Smooth muscle cell (in vitro differentiated cells): ENCODE measurements around the gene UBAP2. TPM values are rescaled to one million over a fixed set of nuclear protein-coding genes. Genes with fewer than 3 reads are reported as not detected.

Experiments
- DNase-seq: peaks from one replicate; lab custom pipeline; 2025; ENCODE audit not compliant: unreplicated experiment; lab: John Stamatoyannopoulos, UW
- H2AFZ ChIP-seq: fragments of 200-600 bp; sonication (generic); 2 replicates; pipeline ENCODE4 v1.6.0; 2016; ENCODE audit warnings: antibody characterized with exemption, low read depth, mild to moderate bottlenecking
- H3F3A ChIP-seq: fragments of 200-600 bp; sonication (generic); 2 replicates; pipeline ENCODE4 v1.6.0; 2017; ENCODE audit warnings: antibody characterized with exemption, low read depth
- H3K27ac ChIP-seq: fragments of 200-600 bp; sonication (generic); 2 replicates; pipeline ENCODE4 v1.5.1; 2016; ENCODE audit warnings: low read depth, mild to moderate bottlenecking
- H3K27me3 ChIP-seq: fragments of 200-600 bp; sonication (generic); 2 replicates; pipeline ENCODE4 v1.6.1; 2016; ENCODE audit warnings: low read depth, mild to moderate bottlenecking
- H3K36me3 ChIP-seq: fragments of 200-600 bp; sonication (generic); 2 replicates; pipeline ENCODE4 v1.5.1; 2016; ENCODE audit warnings: low read depth
- H3K4me1 ChIP-seq: fragments of 200-600 bp; sonication (generic); 2 replicates; pipeline ENCODE4 v1.5.1; 2016; ENCODE audit warnings: low read depth
- H3K4me2 ChIP-seq: fragments of 200-600 bp; sonication (generic); 2 replicates; pipeline ENCODE4 v1.6.0; 2016; ENCODE audit warnings: mild to moderate bottlenecking
- H3K4me3 ChIP-seq: fragments of 200-600 bp; sonication (generic); 2 replicates; pipeline ENCODE4 v1.5.1; 2016; ENCODE audit warnings: mild to moderate bottlenecking
- H3K79me2 ChIP-seq: fragments of 200-600 bp; sonication (generic); 2 replicates; pipeline ENCODE4 v1.6.0; 2016; ENCODE audit warnings: low read depth, mild to moderate bottlenecking
- H3K9ac ChIP-seq: fragments of 200-600 bp; sonication (generic); 2 replicates; pipeline ENCODE4 v1.6.0; 2016; ENCODE audit warnings: low read depth
- H3K9me3 ChIP-seq: fragments of 200-600 bp; sonication (generic); replicated peaks from 2 replicates; pipeline ENCODE4 v1.5.1; 2016; ENCODE audit warnings: low read depth
- H4K20me1 ChIP-seq: fragments of 200-600 bp; sonication (generic); 2 replicates; pipeline ENCODE4 v1.6.0; 2016; ENCODE audit warnings: low read depth
- WGBS: methylation state at CpG from one replicate; pipeline ENCODE4 v1.1.7; 2016; ENCODE audit warnings: low lambda C conversion rate; 5-methylcytosine and 5-hydroxymethylcytosine counted together
- polyA plus RNA-seq: library from polyadenylated mRNA; unstranded; fragments of >200 nt; fragmentation: Nextera tagmentation; extraction: Ambion mirVana; gene quantifications from 2 replicates; pipeline ENCODE4 v1.2.1, GENCODE V29; 2016
- total RNA-seq: library from RNA; depleted of rRNA; stranded (reverse); fragments of >200 nt; gene quantifications from 2 replicates; pipeline ENCODE4 v1.2.3, GENCODE V29; 2014
- TF ChIP-seq, protein P1 (sequence below): fragments of 200-600 bp; sonication (generic); IDR thresholded peaks from 2 replicates; pipeline ENCODE4 v1.5.1; 2017; ENCODE audit warnings: borderline replicate concordance, mild to moderate bottlenecking, antibody characterized with exemption; ENCODE audit not compliant: insufficient read depth, poor library complexity, severe bottlenecking

UBAP2 gene
- total and polyA plus RNA-seq, 2 experiments from 2014 or later = 19.5 to 20.4 TPM

DNA sequence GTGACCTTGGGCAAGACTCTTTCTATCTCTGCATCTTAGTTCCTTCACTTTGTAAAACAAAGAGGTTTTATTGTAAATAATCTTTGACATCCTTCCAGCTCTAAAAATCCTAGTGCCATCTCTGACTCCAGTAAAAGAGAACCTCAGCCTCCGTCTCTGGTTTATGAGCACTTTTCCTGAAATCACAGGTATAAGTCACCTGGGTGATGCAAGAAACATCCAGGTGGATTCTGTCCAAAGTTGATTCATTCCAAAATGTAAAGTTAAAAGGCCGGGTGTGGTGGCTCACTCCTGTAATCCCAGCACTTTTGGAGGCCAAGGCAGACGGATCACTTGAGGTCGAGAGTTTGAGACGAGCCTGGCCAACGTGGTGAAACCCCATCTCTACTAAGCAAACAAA lies 21.1 kb upstream of the UBAP2 start:
- no peaks in the 10 kb centered on the region for H4K20me1 ChIP-seq
- H3F3A ChIP-seq = peaks cover 4% of the 10 kb centered on the region
- TF ChIP-seq, protein P1, sequence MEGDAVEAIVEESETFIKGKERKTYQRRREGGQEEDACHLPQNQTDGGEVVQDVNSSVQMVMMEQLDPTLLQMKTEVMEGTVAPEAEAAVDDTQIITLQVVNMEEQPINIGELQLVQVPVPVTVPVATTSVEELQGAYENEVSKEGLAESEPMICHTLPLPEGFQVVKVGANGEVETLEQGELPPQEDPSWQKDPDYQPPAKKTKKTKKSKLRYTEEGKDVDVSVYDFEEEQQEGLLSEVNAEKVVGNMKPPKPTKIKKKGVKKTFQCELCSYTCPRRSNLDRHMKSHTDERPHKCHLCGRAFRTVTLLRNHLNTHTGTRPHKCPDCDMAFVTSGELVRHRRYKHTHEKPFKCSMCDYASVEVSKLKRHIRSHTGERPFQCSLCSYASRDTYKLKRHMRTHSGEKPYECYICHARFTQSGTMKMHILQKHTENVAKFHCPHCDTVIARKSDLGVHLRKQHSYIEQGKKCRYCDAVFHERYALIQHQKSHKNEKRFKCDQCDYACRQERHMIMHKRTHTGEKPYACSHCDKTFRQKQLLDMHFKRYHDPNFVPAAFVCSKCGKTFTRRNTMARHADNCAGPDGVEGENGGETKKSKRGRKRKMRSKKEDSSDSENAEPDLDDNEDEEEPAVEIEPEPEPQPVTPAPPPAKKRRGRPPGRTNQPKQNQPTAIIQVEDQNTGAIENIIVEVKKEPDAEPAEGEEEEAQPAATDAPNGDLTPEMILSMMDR = no peak
- H2AFZ ChIP-seq = no peak overlapping the region
- no peak overlapping the region for H3K27ac ChIP-seq
- no peaks in the 10 kb centered on the region for H3K36me3 ChIP-seq
- H3K9me3 ChIP-seq = no peaks in the 10 kb centered on the region
- no peaks in the 10 kb centered on the region for H3K27me3 ChIP-seq
- H3K4me2 ChIP-seq = no peak overlapping the region
- H3K9ac ChIP-seq = no peak overlapping the region
- 89% methylated on average over 6 of the region's 6 CpGs for WGBS
- no peaks in the 10 kb centered on the region for H3K79me2 ChIP-seq
- peaks cover 6% of the 10 kb centered on the region for H3K4me1 ChIP-seq
- DNase-seq = no peak
- H3K4me3 ChIP-seq = no peak overlapping the region

DNA sequence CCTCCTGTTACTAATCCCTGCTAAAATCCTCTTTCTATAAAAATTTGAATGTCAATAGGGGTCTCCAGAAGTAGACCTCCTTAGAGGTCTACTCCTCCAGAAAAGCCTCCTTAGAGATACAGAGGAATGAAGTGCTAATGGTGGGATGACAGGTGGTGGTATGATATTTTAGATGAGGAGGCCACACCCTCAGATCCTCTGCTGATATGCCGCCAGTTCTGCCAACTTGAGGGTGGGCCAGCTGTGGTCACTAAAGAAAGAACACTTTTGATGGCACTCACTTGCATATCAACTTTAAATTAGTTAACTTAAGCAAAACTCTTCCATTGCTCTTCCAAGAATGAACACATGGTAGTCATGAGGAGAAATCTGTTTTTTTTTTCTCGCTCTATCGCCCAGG lies 16.9 kb upstream of the UBAP2 start:
- 95% methylated on average over 3 of the region's 3 CpGs for WGBS
- H4K20me1 ChIP-seq = no peaks in the 10 kb centered on the region
- H3K4me2 ChIP-seq = no peak overlapping the region
- H3K27ac ChIP-seq = no peak overlapping the region
- H3K4me1 ChIP-seq = no peaks in the 10 kb centered on the region
- DNase-seq = no peak
- no peaks in the 10 kb centered on the region for H3K9me3 ChIP-seq
- H2AFZ ChIP-seq = no peak overlapping the region
- TF ChIP-seq, protein P1 = no peak
- no peak overlapping the region for H3K4me3 ChIP-seq
- H3F3A ChIP-seq = no peaks in the 10 kb centered on the region
- no peaks in the 10 kb centered on the region for H3K36me3 ChIP-seq
- no peak overlapping the region for H3K9ac ChIP-seq
- H3K79me2 ChIP-seq = no peaks in the 10 kb centered on the region
- no peaks in the 10 kb centered on the region for H3K27me3 ChIP-seq

DNA sequence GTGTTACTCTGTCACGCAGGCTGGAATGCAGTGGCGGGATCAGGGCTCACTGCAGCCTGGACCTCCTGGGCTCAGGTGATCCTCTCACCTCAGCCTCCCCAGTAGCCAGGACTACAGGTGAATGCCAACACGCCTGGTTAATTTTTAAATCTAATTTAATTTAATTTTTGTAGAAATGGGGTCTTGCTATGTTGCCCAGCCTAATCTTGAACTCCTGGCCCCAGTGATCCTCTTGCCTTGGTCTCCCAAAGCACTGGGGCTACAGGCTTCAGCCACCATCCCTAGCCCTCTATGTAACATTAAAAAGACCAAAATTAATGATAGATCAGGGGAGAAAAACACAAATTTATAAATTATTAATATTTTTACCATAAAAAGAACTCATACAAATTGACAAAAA lies 11.3 kb upstream of the UBAP2 start:
- Histone ChIP-seq H3K27ac (no peak overlapping the region), H4K20me1 (no peaks in the 10 kb centered on the region), H3K27me3 (no peaks in the 10 kb centered on the region), H2AFZ (no peak overlapping the region), H3K79me2 (no peaks in the 10 kb centered on the region), H3K9me3 (no peaks in the 10 kb centered on the region), H3F3A (no peaks in the 10 kb centered on the region), H3K4me2 (no peak overlapping the region), H3K9ac (no peak overlapping the region), H3K36me3 (no peaks in the 10 kb centered on the region), H3K4me1 (no peaks in the 10 kb centered on the region), H3K4me3 (no peak overlapping the region)
- TF ChIP-seq, protein P1 = no peak
- no peak for DNase-seq
- 90% methylated on average over 3 of the region's 3 CpGs for WGBS

GRCh38 chr9:34059281-34059680 lies 10.6 kb upstream of the UBAP2 start:
- H3K4me3 ChIP-seq = no peak overlapping the region
- H4K20me1 ChIP-seq = no peaks in the 10 kb centered on the region
- H3K4me2 ChIP-seq = no peak overlapping the region

More at GRCh38 chr9:34059281-34059680, 10.6 kb upstream of the UBAP2 start:
- no peaks in the 10 kb centered on the region for H3K79me2 ChIP-seq
- no peaks in the 10 kb centered on the region for H3K9me3 ChIP-seq
- no peaks in the 10 kb centered on the region for H3K36me3 ChIP-seq
- H3K27me3 ChIP-seq = no peaks in the 10 kb centered on the region
- H3K4me1 ChIP-seq = no peaks in the 10 kb centered on the region
- TF ChIP-seq, protein P1 = no peak
- no peak overlapping the region for H3K9ac ChIP-seq
- H3F3A ChIP-seq = no peaks in the 10 kb centered on the region
- no peak for DNase-seq
- no peak overlapping the region for H3K27ac ChIP-seq
- H2AFZ ChIP-seq = no peak overlapping the region
- WGBS = 82% methylated on average over 3 of the region's 3 CpGs
